ENCODE data around the gene AAK1.

Gene AAK1

DNA sequence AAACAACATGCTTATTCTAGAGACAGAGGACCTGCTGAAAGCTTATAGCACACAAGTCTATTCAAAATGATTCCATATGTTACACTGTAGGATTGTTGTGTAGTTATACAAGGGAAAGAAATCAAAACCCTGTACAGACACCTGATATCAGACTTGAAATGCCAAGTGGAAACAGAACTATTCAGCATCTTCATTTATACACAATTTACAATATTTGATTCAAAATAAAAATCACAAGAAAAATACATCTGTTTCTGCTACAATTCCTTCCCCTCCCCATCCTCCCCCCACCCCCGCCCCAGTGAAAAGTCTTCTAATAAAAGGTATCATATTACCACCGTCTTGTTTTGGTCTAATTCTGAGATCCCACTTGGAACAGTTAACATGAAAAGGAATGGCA, 168.9 kb downstream of the AAK1 start:
- Histone ChIP-seq H3F3A (ENCODE audit: insufficient read depth) (no peaks in the 10 kb centered on the region), H3K4me3 (ENCODE audit: insufficient read depth, low read length, poor library complexity, severe bottlenecking) (no peak overlapping the region), H3K9me3 (ENCODE audit: insufficient read depth, low read length) (no peaks in the 10 kb centered on the region), H2AFZ (ENCODE audit: low read depth, low read length, severe bottlenecking) (no peak overlapping the region), H3K27ac (ENCODE audit: low read depth, low read length) (no peak overlapping the region), H3K9ac (ENCODE audit: low read length) (no peak overlapping the region), H3K79me2 (ENCODE audit: insufficient read depth, low read length) (no peaks in the 10 kb centered on the region), H3K27me3 (ENCODE audit: low read length) (no peaks in the 10 kb centered on the region), H3K4me2 (ENCODE audit: low read depth, low read length, poor library complexity, severe bottlenecking) (no peak overlapping the region), H4K20me1 (ENCODE audit: low read depth, low read length) (no peaks in the 10 kb centered on the region), H3K9me2 (replicated peaks; ENCODE audit: insufficient read depth, low read length) (no peaks in the 10 kb centered on the region), H3K36me3 (ENCODE audit: low read length) (no peaks in the 10 kb centered on the region)
- TF ChIP-seq, protein P1, sequence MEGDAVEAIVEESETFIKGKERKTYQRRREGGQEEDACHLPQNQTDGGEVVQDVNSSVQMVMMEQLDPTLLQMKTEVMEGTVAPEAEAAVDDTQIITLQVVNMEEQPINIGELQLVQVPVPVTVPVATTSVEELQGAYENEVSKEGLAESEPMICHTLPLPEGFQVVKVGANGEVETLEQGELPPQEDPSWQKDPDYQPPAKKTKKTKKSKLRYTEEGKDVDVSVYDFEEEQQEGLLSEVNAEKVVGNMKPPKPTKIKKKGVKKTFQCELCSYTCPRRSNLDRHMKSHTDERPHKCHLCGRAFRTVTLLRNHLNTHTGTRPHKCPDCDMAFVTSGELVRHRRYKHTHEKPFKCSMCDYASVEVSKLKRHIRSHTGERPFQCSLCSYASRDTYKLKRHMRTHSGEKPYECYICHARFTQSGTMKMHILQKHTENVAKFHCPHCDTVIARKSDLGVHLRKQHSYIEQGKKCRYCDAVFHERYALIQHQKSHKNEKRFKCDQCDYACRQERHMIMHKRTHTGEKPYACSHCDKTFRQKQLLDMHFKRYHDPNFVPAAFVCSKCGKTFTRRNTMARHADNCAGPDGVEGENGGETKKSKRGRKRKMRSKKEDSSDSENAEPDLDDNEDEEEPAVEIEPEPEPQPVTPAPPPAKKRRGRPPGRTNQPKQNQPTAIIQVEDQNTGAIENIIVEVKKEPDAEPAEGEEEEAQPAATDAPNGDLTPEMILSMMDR (IDR thresholded peaks at IDR 0.05; ENCODE audit: insufficient read depth, low read length, poor library complexity, severe bottlenecking): no peak
- no peak for TF ChIP-seq EZH2phosphoT487 (conservative IDR thresholded peaks at IDR 0.05; ENCODE audit: low read length)

DNA sequence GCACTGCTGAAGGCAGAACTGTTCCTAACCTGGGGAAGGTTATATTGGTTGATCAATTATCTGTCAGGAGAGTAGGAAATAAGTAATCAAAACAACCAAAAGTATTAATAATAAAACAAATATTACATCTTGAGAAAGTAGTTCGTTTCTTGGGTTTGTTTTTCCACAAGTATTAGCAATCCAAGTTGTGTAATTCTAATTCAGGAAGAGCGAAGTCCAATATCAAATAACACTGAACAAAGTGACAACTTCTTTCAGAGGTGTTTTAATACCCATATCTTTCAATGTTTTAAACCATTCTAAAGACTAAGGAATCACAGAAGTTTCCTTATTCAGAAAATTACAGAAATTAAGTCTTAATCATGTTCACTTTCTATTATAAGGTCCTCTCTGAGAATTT, 171.7 kb downstream of the AAK1 start:
- no peaks in the 10 kb centered on the region for H3K27me3 ChIP-seq (ENCODE audit: low read length)
- no peak overlapping the region for H2AFZ ChIP-seq (ENCODE audit: low read depth, low read length, severe bottlenecking)
- H3K79me2 ChIP-seq (ENCODE audit: insufficient read depth, low read length): no peaks in the 10 kb centered on the region
- TF ChIP-seq EZH2phosphoT487 (conservative IDR thresholded peaks at IDR 0.05; ENCODE audit: low read length): no peak
- TF ChIP-seq, protein P1 (IDR thresholded peaks at IDR 0.05; ENCODE audit: insufficient read depth, low read length, poor library complexity, severe bottlenecking): no peak
- no peaks in the 10 kb centered on the region for H3K9me3 ChIP-seq (ENCODE audit: insufficient read depth, low read length)
- no peak overlapping the region for H3K4me3 ChIP-seq (ENCODE audit: insufficient read depth, low read length, poor library complexity, severe bottlenecking)
- H4K20me1 ChIP-seq (ENCODE audit: low read depth, low read length): no peaks in the 10 kb centered on the region
- no peak overlapping the region for H3K27ac ChIP-seq (ENCODE audit: low read depth, low read length)
- no peak overlapping the region for H3K4me2 ChIP-seq (ENCODE audit: low read depth, low read length, poor library complexity, severe bottlenecking)
- no peaks in the 10 kb centered on the region for H3K9me2 ChIP-seq (replicated peaks; ENCODE audit: insufficient read depth, low read length)
- no peaks in the 10 kb centered on the region for H3F3A ChIP-seq (ENCODE audit: insufficient read depth)
- H3K36me3 ChIP-seq (ENCODE audit: low read length): no peaks in the 10 kb centered on the region
- no peak overlapping the region for H3K9ac ChIP-seq (ENCODE audit: low read length)

DNA sequence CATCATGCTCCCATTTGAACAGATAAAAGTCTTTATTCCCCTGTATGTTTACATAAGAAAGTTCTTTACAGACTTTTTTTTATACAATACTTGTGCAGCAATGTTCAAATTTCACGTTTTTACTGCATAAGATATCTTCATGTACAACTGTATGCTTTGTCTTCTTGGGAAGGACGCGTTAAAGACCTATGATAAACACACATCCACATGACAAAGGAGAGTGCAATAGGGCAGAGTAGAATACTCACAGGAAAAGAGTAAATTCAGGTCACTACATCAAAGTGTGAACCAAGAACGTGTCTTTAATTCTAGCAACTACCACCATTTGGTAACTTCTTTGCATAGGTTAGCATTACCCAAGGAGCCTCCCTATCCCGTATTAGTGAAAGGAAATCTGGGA, 172.6 kb downstream of the AAK1 start:
- Histone ChIP-seq H3K9ac (ENCODE audit: low read length) (no peak overlapping the region), H2AFZ (ENCODE audit: low read depth, low read length, severe bottlenecking) (no peak overlapping the region), H3K79me2 (ENCODE audit: insufficient read depth, low read length) (no peaks in the 10 kb centered on the region), H3K27ac (ENCODE audit: low read depth, low read length) (no peak overlapping the region), H3K9me2 (replicated peaks; ENCODE audit: insufficient read depth, low read length) (no peaks in the 10 kb centered on the region), H4K20me1 (ENCODE audit: low read depth, low read length) (no peaks in the 10 kb centered on the region), H3K4me3 (ENCODE audit: insufficient read depth, low read length, poor library complexity, severe bottlenecking) (no peak overlapping the region), H3K27me3 (ENCODE audit: low read length) (no peaks in the 10 kb centered on the region), H3K4me2 (ENCODE audit: low read depth, low read length, poor library complexity, severe bottlenecking) (no peak overlapping the region), H3K36me3 (ENCODE audit: low read length) (no peaks in the 10 kb centered on the region), H3K9me3 (ENCODE audit: insufficient read depth, low read length) (no peaks in the 10 kb centered on the region), H3F3A (ENCODE audit: insufficient read depth) (no peaks in the 10 kb centered on the region)
- no peak for TF ChIP-seq EZH2phosphoT487 (conservative IDR thresholded peaks at IDR 0.05; ENCODE audit: low read length)
- TF ChIP-seq, protein P1 (IDR thresholded peaks at IDR 0.05; ENCODE audit: insufficient read depth, low read length, poor library complexity, severe bottlenecking): no peak
